Lower lobe of right lung (tissue), 2 donors: ENCODE results near the gene KCNT2. TPM values are rescaled to one million over a fixed set of nuclear protein-coding genes. Genes with fewer than 3 reads are reported as not detected.

ENCODE experiments used
- ATAC-seq, 2 donors: fragments of 200-7000 bp; cut with Tn5 transposase; one replicate each; pipeline ENCODE4 v1.9.1; 2020 to 2022; ENCODE audit warnings: mild to moderate bottlenecking in 2 of 2, moderate library complexity in 2 of 2
- DNase-seq: peaks from one replicate; pipeline ENCODE4 v3.0.0-alpha.2; 2020
- H3K27ac ChIP-seq: fragments of 200-600 bp; one replicate; pipeline ENCODE4 v1.8.0; 2022
- H3K27me3 ChIP-seq: fragments of 200-600 bp; one replicate; pipeline ENCODE4 v1.8.0; 2022; ENCODE audit warnings: low read depth
- H3K36me3 ChIP-seq: fragments of 200-600 bp; one replicate; pipeline ENCODE4 v1.8.0; 2022; ENCODE audit warnings: mild to moderate bottlenecking
- H3K4me1 ChIP-seq: fragments of 200-600 bp; one replicate; pipeline ENCODE4 v1.8.0; 2022
- H3K4me3 ChIP-seq: fragments of 200-600 bp; one replicate; pipeline ENCODE4 v1.8.0; 2022; ENCODE audit warnings: mild to moderate bottlenecking
- H3K9me3 ChIP-seq: fragments of 200-600 bp; one replicate; pipeline ENCODE4 v1.8.0; 2022
- intact Hi-C: fragments of 100-400 bp; cut with DNase I; formaldehyde crosslinking; loops from one replicate; pipeline ENCODE4 v1.11.0; 2022
- total RNA-seq: library from RNA; stranded (reverse); fragmentation: NEBNext Ultra II Directional; extraction: Animal tissue kit (Norgen Biotek cat#: 25700); gene quantifications from one replicate; pipeline ENCODE4 v1.2.1, GENCODE V29; 2021
- TF ChIP-seq, protein P1 (sequence below): fragments of 200-600 bp; IDR thresholded peaks from one replicate; pipeline ENCODE4 v1.8.0; 2022; ENCODE audit warnings: antibody characterized with exemption, mild to moderate bottlenecking
- donor health status: DM: no; HTN: yes; CAD: no; lungs with severe emphysema.

Gene KCNT2
- total RNA-seq, 1 donor from 2014 or later, result 3.7 TPM

DNA sequence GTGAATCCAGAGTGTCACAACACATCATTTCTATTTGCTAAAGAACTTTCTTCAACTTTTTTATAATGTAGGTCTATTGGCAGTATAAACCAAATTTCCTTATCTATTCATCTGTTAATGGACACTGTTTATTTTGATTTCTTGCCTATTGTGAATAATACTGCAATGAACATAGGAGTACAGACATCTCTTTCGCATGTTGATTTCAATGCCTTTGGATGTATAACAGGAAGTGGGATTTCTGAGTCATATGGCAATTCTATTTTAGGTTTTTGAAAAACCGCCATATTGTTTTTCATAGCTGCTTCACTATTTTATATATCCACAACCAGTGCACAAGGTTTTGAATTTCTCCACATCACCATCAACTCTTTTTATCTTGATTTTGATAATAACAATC lies 198.7 kb downstream of the KCNT2 start:
- no peak overlapping the region for H3K4me3 ChIP-seq
- H3K36me3 ChIP-seq, result no peaks in the 10 kb centered on the region
- no peaks in the 10 kb centered on the region for H3K27me3 ChIP-seq
- H3K27ac ChIP-seq, result no peak overlapping the region
- ATAC-seq, result no peak
- H3K4me1 ChIP-seq, result no peaks in the 10 kb centered on the region
- TF ChIP-seq, protein P1, sequence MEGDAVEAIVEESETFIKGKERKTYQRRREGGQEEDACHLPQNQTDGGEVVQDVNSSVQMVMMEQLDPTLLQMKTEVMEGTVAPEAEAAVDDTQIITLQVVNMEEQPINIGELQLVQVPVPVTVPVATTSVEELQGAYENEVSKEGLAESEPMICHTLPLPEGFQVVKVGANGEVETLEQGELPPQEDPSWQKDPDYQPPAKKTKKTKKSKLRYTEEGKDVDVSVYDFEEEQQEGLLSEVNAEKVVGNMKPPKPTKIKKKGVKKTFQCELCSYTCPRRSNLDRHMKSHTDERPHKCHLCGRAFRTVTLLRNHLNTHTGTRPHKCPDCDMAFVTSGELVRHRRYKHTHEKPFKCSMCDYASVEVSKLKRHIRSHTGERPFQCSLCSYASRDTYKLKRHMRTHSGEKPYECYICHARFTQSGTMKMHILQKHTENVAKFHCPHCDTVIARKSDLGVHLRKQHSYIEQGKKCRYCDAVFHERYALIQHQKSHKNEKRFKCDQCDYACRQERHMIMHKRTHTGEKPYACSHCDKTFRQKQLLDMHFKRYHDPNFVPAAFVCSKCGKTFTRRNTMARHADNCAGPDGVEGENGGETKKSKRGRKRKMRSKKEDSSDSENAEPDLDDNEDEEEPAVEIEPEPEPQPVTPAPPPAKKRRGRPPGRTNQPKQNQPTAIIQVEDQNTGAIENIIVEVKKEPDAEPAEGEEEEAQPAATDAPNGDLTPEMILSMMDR, result no peak
- DNase-seq, result no peak
- intact Hi-C loops, result no loop called here
- H3K9me3 ChIP-seq, result no peaks in the 10 kb centered on the region

DNA sequence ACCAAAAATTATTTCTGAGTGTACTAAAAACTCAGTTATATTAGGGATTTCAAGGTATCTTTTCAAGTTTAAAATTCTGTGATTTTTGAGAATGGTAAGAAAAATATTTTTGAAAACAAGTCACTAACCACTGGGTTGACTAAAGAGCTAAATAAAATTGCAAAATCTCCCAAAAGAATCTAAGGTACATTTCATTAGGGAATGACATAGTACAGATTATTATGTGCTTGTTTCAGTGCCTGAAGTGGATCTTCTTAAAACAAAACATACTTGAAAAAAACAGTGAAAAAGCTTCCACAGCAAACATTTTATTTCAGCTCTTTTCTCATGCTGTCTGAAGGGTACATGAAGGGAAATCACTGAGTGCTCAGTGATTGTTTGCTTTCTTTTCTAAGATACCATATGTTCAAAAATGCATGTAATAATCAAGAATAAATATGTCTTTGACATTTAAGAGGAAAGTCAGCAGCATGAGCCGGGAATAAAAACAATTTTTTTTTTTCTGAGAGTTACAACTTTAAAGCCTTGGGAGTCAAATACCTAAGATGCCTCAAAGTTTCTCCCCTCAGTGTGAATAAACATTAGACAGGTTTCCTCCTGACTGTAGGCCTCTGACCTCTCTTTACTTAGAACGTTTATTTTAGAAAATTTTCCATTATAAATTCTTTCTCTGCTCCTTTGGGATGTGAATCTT lies 200.7 kb downstream of the KCNT2 start:
- DNase-seq (no peak), ATAC-seq (peak in 1 of 2 donors; percentile 57)
- Histone ChIP-seq H3K36me3 (no peaks in the 10 kb centered on the region), H3K27me3 (no peaks in the 10 kb centered on the region), H3K4me3 (no peak overlapping the region), H3K4me1 (no peaks in the 10 kb centered on the region), H3K27ac (peak overlapping the region; percentile 50), H3K9me3 (no peaks in the 10 kb centered on the region)
- intact Hi-C loops, result no loop called here
- TF ChIP-seq, protein P1, result no peak

DNA sequence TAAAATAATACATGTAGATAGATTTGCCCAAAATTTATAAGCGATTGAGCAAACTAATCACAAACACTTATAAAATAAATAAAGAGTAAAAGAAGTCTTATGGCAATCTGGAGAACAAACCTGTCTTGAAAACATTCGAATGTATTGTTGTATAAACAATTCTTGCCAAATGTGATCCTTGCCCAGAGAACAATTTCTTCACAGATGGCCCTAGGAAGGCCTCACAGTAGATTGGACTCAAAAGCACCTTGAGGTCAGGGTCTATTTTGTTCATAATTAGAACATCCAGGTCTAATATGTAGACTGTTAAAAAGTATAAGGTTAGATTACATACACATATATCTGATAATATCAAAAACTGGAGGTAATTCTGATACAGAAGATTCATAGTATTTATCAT lies 202.4 kb downstream of the KCNT2 start:
- TF ChIP-seq, protein P1, result no peak
- Histone ChIP-seq H3K4me1 (no peaks in the 10 kb centered on the region), H3K27ac (no peak overlapping the region), H3K9me3 (no peaks in the 10 kb centered on the region), H3K4me3 (no peak overlapping the region), H3K27me3 (no peaks in the 10 kb centered on the region), H3K36me3 (no peaks in the 10 kb centered on the region)
- DNase-seq (no peak), ATAC-seq (no peak)
- intact Hi-C loops, result no loop called here

DNA sequence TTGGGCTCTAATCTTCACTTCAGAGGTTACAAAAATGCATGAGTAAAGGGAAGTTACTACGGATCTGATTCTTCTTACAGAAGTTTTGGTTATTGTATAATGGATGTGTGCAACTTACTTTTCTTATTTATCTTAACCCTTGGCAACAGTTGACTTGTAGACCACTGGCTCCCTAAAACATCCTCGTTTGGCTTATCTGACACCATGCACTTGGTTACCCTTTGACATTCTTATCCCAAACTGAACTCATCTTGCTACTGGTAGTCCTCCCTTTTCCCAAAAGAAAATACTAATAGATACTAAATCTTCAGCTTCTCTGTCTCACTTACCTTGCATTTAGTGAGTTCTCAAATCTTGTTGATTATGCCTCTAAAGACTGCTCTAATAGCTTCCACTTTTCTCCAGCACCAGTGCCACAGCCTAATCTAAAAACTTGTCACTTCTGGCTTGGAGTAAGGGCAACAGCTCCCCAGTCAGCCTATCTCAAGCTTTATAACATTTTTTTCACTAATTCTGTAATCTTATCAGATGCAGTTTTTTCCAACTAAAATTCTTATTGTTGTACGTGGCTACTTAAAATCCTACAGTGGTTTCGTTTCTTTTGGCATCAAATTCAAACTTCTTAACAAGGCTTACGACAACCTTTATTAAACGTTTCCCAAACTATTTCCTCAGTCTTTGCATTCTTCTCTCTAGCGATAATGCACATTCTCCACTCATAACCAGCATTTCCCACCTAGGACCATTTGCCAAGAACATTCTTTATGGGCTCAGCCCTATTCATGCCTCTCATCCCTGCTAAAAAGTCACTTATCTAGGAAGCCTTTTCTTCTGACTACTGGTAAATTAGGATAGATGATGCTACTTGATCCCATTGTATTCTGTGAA lies 204.2 kb downstream of the KCNT2 start:
- ATAC-seq (peak; percentile 67 to 76), DNase-seq (no peak)
- H3K4me3 ChIP-seq, result no peak overlapping the region
- H3K9me3 ChIP-seq, result no peaks in the 10 kb centered on the region
- no peaks in the 10 kb centered on the region for H3K36me3 ChIP-seq
- TF ChIP-seq, protein P1, result no peak
- H3K4me1 ChIP-seq, result no peaks in the 10 kb centered on the region
- intact Hi-C loops, result no loop called here
- H3K27me3 ChIP-seq, result no peaks in the 10 kb centered on the region
- no peak overlapping the region for H3K27ac ChIP-seq

DNA sequence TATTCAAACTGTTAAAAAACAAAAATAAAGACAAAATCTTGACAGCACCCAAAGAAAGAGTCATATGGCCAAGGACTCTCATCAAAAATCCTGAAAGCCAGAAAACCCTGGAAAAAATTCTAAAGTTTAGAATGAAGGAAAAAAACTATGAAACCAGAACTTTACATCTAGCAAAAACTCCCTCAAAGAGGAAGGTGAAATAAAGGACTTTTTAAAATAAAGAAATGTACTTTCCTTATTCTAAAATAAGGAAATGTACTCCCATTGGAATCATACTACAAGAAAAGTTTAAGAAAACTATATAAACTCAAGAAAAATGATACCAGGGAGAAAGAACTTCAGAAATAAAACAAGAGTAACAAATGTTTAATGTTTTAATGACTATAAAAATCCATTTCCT lies 206.3 kb downstream of the KCNT2 start:
- H3K36me3 ChIP-seq, result no peaks in the 10 kb centered on the region
- peak overlapping the region; percentile 40 for H3K27ac ChIP-seq
- H3K4me3 ChIP-seq, result no peak overlapping the region
- H3K4me1 ChIP-seq, result no peaks in the 10 kb centered on the region
- DNase-seq (no peak), ATAC-seq (no peak)
- intact Hi-C loops, result no loop called here
- no peaks in the 10 kb centered on the region for H3K27me3 ChIP-seq
- TF ChIP-seq, protein P1, result no peak
- H3K9me3 ChIP-seq, result no peaks in the 10 kb centered on the region
